Islet precursor cell (in vitro differentiated cells): ENCODE measurements around the gene GCGR.

Source experiments
- DNase-seq: peaks from one replicate; pipeline ENCODE4 v3.0.0-alpha.2; 2018

The GCGR gene

GRCh38 chr17:81812571-81813370, 8.8 kb downstream of the GCGR start:
- DNase-seq = no peak

GRCh38 chr17:81813371-81813684, 9.4 kb downstream of the GCGR start:
- DNase-seq = no peak

- no peak for DNase-seq
Measured at GRCh38 chr17:81813861-81814683, 10.1 kb downstream of the GCGR start.

GRCh38 chr17:81814748-81815645, 11.0 kb downstream of the GCGR start:
- DNase-seq = no peak

- DNase-seq = no peak
Measured at GRCh38 chr17:81815646-81815986, 11.7 kb downstream of the GCGR start.

- DNase-seq = no peak
Measured at GRCh38 chr17:81817758-81818147, 13.8 kb downstream of the GCGR start.

- DNase-seq = no peak
Measured at GRCh38 chr17:81819708-81820107, 15.8 kb downstream of the GCGR start.

GRCh38 chr17:81821147-81821546, 17.2 kb downstream of the GCGR start:
- DNase-seq = no peak

GRCh38 chr17:81821603-81822311, 17.8 kb downstream of the GCGR start:
- peak; percentile 94 for DNase-seq

GRCh38 chr17:81822312-81822637, 18.3 kb downstream of the GCGR start:
- no peak for DNase-seq

- DNase-seq = no peak
Measured at GRCh38 chr17:81822996-81823819, 19.3 kb downstream of the GCGR start.

- no peak for DNase-seq
Measured at GRCh38 chr17:81823820-81824550, 20.0 kb downstream of the GCGR start.

GRCh38 chr17:81824595-81824994, 20.6 kb downstream of the GCGR start:
- DNase-seq = no peak

GRCh38 chr17:81825841-81826466, 22.0 kb downstream of the GCGR start:
- DNase-seq = no peak

GRCh38 chr17:81828656-81829055, 24.7 kb downstream of the GCGR start:
- DNase-seq = no peak

- DNase-seq = no peak
Measured at GRCh38 chr17:81829858-81830257, 25.9 kb downstream of the GCGR start.

GRCh38 chr17:81831563-81831956, 27.6 kb downstream of the GCGR start:
- no peak for DNase-seq

GRCh38 chr17:81831957-81832607, 28.1 kb downstream of the GCGR start:
- DNase-seq = no peak

GRCh38 chr17:81832608-81833159, 28.7 kb downstream of the GCGR start:
- peak; percentile 73 for DNase-seq
